Body of pancreas (tissue), 4 donors: ENCODE measurements around the gene GLS2.

ENCODE experiments used
- CTCF ChIP-seq, 7 experiments: fragments of 450-650 bp in 4 of 7; fragments of 200-600 bp in 3 of 7; sonication (generic) in 3 of 7; IDR thresholded peaks; one replicate each; pipeline ENCODE4 v1.5.1; 2016 to 2019; ENCODE audit warnings: antibody characterized with exemption in 7 of 7
- POLR2A ChIP-seq, 3 donors: fragments of 450-650 bp; IDR thresholded peaks; one replicate each; pipeline ENCODE4 v1.6.1; 2016; ENCODE audit warnings: antibody characterized with exemption in 3 of 3, mild to moderate bottlenecking in 2 of 3

DNA sequence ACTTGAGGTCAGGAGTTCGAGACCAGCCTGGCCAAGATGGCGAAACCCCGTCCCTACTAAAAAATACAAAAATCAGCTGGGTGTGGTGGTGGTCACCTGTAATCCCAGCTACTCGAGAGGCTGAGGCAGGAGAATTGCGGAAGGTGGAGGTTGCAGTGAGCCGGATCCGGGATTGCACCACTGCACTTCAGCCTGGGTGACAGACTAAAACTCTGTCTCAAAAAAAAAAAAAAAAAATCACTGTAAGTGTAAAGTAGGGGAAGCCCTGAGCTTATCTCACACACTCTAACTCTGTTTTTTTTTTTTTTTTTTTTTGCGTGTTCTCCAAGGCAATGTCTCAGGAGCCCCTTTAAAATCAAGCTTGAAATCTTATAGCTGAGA is 33.2 kb upstream of the GLS2 start:
- no peak for TF ChIP-seq CTCF (IDR thresholded peaks at IDR 0.05)
- TF ChIP-seq POLR2A (IDR thresholded peaks at IDR 0.05) = no peak
